ENCODE data around the gene NMU. TPM values are rescaled to one million over a fixed set of nuclear protein-coding genes. Genes with fewer than 3 reads are reported as not detected.

The NMU gene
- total RNA-seq, 1 donor from 2014 or later = 2.1 TPM

- TF ChIP-seq, protein P1, sequence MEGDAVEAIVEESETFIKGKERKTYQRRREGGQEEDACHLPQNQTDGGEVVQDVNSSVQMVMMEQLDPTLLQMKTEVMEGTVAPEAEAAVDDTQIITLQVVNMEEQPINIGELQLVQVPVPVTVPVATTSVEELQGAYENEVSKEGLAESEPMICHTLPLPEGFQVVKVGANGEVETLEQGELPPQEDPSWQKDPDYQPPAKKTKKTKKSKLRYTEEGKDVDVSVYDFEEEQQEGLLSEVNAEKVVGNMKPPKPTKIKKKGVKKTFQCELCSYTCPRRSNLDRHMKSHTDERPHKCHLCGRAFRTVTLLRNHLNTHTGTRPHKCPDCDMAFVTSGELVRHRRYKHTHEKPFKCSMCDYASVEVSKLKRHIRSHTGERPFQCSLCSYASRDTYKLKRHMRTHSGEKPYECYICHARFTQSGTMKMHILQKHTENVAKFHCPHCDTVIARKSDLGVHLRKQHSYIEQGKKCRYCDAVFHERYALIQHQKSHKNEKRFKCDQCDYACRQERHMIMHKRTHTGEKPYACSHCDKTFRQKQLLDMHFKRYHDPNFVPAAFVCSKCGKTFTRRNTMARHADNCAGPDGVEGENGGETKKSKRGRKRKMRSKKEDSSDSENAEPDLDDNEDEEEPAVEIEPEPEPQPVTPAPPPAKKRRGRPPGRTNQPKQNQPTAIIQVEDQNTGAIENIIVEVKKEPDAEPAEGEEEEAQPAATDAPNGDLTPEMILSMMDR (IDR thresholded peaks at IDR 0.05) = no peak
- Histone ChIP-seq H3K36me3 (no peaks in the 10 kb centered on the region), H3K4me1 (no peaks in the 10 kb centered on the region), H3K27ac (no peak overlapping the region), H3K9me3 (no peaks in the 10 kb centered on the region), H3K4me3 (no peak overlapping the region), H3K27me3 (no peaks in the 10 kb centered on the region)
- no peak for DNase-seq
- ATAC-seq = peak; percentile 93
- intact Hi-C loops (cut with DNase I) = no loop called here
Observed at GRCh38 chr4:55661398-55662056, 25.4 kb upstream of the NMU start.

DNA sequence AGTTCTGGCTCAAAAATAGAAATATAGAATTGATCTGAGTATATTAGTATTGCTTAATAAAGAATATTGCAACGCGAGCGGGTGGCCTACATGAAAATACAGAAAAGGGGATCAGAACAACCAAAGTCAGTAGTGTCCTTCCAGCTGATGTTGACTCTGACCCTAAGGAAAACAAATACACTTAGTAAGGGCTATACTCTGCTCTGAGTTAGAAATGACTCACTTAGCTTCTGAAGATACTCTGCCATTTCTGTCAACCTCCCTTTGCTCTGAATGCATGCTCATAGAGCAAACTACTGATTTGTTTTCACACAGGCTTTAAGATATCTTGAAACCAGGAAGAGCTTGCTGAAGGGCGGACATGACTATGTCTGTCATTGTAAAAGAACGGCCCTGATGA lies 22.6 kb upstream of the NMU start:
- ATAC-seq = no peak
- Histone ChIP-seq H3K27ac (no peak overlapping the region), H3K4me1 (no peaks in the 10 kb centered on the region), H3K9me3 (no peaks in the 10 kb centered on the region), H3K27me3 (no peaks in the 10 kb centered on the region), H3K4me3 (no peak overlapping the region), H3K36me3 (no peaks in the 10 kb centered on the region)
- intact Hi-C loops (cut with DNase I) = no loop called here
- TF ChIP-seq, protein P1 (IDR thresholded peaks at IDR 0.05) = no peak
- no peak for DNase-seq

GRCh38 chr4:55654131-55654530 lies 18.0 kb upstream of the NMU start:
- Histone ChIP-seq H3K4me1 (no peaks in the 10 kb centered on the region), H3K36me3 (no peaks in the 10 kb centered on the region), H3K27ac (no peak overlapping the region), H3K9me3 (no peaks in the 10 kb centered on the region), H3K27me3 (no peaks in the 10 kb centered on the region), H3K4me3 (no peak overlapping the region)
- TF ChIP-seq, protein P1 (IDR thresholded peaks at IDR 0.05) = no peak
- no peak for ATAC-seq
- intact Hi-C loops (cut with DNase I) = no loop called here
- DNase-seq = no peak

- ATAC-seq (no peak), DNase-seq (no peak)
- TF ChIP-seq, protein P1 (IDR thresholded peaks at IDR 0.05) = no peak
- H3K36me3 ChIP-seq = no peaks in the 10 kb centered on the region
- intact Hi-C loops (cut with DNase I) = no loop called here
- no peaks in the 10 kb centered on the region for H3K27me3 ChIP-seq
- H3K9me3 ChIP-seq = no peaks in the 10 kb centered on the region
- no peaks in the 10 kb centered on the region for H3K4me1 ChIP-seq
- no peak overlapping the region for H3K4me3 ChIP-seq
- no peak overlapping the region for H3K27ac ChIP-seq
Observed at GRCh38 chr4:55650483-55650882, 14.4 kb upstream of the NMU start.

DNA sequence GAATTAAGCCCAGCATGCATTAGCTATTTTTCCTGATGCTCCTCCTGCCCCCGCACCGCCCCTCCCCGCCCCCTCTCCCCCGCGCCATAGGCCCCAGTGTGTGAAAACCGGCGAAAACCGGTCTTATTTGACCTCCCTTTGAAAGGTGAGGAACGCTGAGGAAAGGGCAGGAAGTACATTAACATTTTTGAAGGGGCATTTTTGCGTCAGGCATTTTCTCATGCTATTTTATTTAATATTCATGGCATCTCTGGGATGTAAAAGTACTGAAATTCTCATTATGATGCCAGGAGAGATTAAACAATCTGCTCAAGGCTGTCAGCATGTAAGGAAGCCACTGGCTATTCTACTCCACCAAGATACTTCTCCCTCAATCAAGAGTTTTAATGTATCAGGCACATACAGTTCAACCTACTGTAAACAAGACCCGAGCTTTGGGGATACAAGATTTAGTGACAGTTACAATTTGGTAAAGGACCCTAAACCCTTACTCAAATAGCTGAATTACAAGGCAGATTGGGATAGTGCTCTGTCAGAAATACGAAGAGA lies 1.2 kb upstream of the NMU start:
- Histone ChIP-seq H3K9me3 (no peaks in the 10 kb centered on the region), H3K4me3 (no peak overlapping the region), H3K27me3 (peaks cover 58% of the 10 kb centered on the region), H3K4me1 (peaks cover 18% of the 10 kb centered on the region), H3K36me3 (no peaks in the 10 kb centered on the region), H3K27ac (no peak overlapping the region)
- TF ChIP-seq, protein P1 (IDR thresholded peaks at IDR 0.05) = no peak
- intact Hi-C loops (cut with DNase I) = no loop called here
- no peak for ATAC-seq
- no peak for DNase-seq

Measured in upper lobe of right lung (tissue), 1 donor.